HFF-Myc (cell line): ENCODE measurements around the gene PLEKHA8.
A peak's percentile ranks its signal among the peaks of the same experiment; 100 is the strongest.

ENCODE experiments used
- DNase-seq: peaks from one replicate; pipeline ENCODE4 v3.0.0-alpha.2; 2011; ENCODE audit warnings: low read depth; ENCODE audit errors: extremely low read depth
- H3K4me3 ChIP-seq: replicated peaks from 2 replicates; pipeline ENCODE4 v1.5.1; 2011; ENCODE audit warnings: low read depth, mild to moderate bottlenecking, control low read depth, low read length
- TF ChIP-seq, protein P1 (sequence below): IDR thresholded peaks from 2 replicates; pipeline ENCODE4 v1.5.1; 2012; ENCODE audit warnings: mild to moderate bottlenecking, low read depth, low read length, control low read depth; ENCODE audit errors: missing control alignments

PLEKHA8 gene

DNA sequence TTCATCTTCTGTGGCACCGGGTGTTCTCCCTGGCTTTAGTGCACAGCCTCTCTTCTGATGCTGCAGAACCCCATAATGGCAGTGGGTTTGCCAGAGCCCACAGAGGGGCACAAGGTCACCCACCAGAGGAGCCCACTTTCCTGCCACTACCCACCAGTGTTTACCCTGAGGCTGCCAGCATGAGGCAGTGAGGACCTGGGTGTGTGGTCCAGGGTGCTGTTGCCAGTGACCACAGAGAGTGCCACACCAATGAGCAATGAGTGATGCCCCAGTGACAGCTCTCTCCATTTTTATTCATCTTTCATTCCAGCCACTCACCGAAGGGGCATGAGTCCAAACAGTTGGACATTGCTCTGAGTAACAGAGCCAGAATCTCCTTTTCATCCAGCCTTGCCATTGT, 141.4 kb downstream of the PLEKHA8 start:
- TF ChIP-seq, protein P1, sequence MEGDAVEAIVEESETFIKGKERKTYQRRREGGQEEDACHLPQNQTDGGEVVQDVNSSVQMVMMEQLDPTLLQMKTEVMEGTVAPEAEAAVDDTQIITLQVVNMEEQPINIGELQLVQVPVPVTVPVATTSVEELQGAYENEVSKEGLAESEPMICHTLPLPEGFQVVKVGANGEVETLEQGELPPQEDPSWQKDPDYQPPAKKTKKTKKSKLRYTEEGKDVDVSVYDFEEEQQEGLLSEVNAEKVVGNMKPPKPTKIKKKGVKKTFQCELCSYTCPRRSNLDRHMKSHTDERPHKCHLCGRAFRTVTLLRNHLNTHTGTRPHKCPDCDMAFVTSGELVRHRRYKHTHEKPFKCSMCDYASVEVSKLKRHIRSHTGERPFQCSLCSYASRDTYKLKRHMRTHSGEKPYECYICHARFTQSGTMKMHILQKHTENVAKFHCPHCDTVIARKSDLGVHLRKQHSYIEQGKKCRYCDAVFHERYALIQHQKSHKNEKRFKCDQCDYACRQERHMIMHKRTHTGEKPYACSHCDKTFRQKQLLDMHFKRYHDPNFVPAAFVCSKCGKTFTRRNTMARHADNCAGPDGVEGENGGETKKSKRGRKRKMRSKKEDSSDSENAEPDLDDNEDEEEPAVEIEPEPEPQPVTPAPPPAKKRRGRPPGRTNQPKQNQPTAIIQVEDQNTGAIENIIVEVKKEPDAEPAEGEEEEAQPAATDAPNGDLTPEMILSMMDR, result no peak
- no peak for DNase-seq
- no peak overlapping the region for H3K4me3 ChIP-seq

DNA sequence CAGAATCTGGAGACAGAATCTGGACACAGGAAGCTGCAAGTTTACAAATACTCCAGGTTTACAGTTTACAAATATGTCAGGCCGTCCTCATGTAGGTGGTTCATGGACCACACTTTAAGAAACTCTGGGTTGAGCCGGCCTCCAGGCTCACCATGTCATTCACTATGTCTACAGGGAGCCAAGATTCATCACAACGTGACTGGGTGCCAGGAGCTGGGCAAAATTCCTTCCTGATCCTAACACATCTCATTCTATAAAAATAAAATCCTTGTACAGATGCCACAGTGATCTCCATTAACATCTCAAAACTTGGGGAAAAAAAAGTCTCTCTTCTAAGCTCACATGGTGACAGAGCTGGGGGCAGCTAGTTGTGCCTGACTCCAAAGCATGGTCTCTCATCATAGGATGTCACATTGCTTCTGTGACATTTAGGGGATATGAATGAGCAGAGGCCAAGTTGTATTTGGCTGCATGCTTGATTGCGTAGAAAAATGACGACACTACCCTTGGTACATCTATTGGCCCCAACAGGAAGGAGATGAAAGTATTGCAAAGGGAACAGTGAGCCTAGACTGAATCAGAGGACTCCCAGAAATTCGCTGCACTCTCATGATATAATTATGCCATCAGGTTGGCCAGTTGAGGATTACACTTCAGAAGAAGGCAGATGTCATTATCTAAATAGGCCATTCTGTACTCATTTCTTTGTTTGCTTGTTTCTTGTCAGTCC, 142.4 kb downstream of the PLEKHA8 start:
- H3K4me3 ChIP-seq, result no peak overlapping the region
- TF ChIP-seq, protein P1, result no peak
- DNase-seq, result no peak

DNA sequence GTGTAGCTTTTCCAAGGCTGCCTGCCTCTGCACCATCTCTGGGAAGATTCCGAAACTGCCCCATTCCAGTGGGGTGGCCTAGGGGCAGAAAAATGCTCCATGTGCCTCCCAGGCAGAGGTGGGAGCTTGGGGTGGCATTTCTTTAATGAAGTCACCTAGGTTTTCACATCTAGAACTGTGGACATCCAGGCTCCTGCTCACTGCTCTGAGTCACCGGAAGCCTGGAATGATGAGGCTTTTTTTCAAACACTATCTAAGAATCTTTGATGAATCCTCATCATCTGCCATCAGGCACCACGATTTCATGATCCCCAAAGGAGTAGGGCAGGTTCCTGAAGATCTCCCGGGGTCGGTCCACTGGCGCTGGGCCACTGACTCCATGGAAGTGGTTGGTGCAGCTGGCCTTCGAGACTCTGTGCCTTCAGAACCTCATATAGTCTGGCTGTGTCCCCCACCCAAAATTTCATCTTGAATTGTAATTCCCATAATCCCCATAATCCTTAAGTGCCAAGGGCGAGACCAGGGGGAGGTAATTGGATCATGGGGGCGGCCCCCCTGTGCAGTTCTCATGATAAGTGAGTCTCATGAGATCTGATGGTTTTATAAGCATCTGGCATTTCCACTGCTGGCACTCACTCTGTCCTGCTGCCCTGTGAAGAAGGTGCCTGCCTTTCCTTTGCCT, 143.7 kb downstream of the PLEKHA8 start:
- no peak for DNase-seq
- TF ChIP-seq, protein P1, result no peak
- no peak overlapping the region for H3K4me3 ChIP-seq

DNA sequence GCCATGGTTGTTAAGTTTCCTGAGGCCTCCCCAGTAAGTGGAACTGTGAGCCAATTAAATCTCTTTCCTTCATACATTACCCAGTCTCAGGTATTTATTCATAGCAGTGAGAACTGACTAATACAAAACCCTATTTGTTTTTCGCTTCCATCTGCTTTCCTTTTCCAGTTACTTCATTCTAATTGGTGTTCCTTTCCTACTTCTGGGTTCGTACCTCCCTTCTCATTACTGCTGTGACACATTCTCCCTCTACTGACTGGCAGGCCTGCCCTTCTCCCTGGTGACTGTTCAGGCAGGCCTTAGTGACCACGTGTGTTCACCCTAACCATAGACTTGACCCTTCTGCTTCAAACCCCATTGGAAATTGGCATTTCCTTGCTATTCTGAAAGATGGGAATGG, 144.2 kb downstream of the PLEKHA8 start:
- no peak for DNase-seq
- TF ChIP-seq, protein P1, result no peak
- H3K4me3 ChIP-seq, result no peak overlapping the region

DNA sequence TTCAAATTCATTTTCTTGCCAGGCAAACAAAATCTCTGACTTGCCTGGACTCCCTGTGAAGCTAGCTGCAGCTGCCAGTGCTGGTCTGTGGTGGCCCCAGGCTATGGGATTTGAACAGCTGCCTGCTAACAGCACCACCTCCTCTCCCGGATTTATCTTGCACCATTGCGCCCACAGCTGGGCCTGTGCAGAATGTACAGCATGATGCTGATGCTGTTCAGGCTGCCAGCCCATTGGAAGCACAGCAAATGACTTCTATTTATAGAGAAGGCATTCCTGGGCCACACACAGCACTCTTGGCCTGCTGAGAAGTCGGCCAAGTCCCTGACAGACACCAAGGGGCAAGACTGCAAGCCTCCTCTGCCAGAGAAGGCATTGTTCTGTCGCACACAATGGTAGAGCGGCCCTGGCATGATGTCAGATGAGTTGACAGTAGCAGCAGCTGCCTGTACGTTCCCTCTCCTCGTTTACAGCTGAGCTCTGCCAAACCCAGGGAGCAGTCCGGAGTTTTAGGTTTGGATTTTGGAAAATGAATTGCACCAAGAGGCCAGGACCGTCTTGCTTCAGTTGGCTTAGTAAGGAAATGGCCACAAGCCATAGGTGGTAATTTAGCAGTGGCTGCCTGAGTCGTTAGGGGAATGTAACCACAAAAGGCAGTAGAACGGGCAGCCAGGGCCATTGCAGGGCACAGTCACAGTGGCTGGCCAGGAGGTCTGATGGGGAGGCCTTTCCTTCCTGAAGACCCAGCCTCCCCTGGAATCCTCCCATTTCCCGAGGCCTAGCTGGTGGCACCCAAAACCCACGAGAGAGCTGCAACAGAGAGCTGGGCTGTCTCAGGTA, 145.1 kb downstream of the PLEKHA8 start:
- peak; percentile 84 for DNase-seq
- TF ChIP-seq, protein P1, result peak; percentile 37

DNA sequence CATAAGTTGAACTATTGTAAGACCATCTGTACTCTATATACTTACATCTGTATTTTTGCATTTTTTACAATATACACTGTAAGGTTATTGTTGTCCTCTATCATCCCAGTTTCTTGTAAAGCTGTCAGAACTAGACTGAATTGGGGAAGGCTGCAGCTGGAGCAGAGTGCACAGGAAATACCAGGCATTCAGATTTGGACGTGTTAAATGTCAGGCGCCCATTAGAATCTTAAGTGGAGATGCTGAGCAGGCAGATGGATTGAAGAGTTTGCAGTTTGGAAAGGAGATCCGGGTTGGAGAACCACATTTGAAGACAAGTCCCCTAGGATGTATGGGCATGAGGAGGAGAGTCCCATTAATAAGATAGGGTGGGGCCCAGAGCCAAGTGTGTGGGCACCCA, 147.0 kb downstream of the PLEKHA8 start:
- DNase-seq, result no peak
- TF ChIP-seq, protein P1, result no peak
- H3K4me3 ChIP-seq, result no peak overlapping the region

More for the DNA sequence above, 145.1 kb downstream of the PLEKHA8 start:
- H3K4me3 ChIP-seq, result no peak overlapping the region
